Gastrocnemius medialis (tissue), 4 donors: Measurements from ENCODE around the gene OTOG. TPM values are rescaled to one million over a fixed set of nuclear protein-coding genes. Genes with fewer than 3 reads are reported as not detected.
A peak's percentile ranks its signal among the peaks of the same experiment; 100 is the strongest.

Experiments used
- ATAC-seq, 2 donors: fragments of 150-250 bp; one replicate each; pipeline ENCODE4 v1.9.1; 2016
- DNase-seq, 2 donors: peaks; one replicate each; pipeline ENCODE4 v3.0.0-alpha.2; 2019
- H3K27ac ChIP-seq, 4 donors: fragments of 200-600 bp; sonication (generic); 1 replicate in 1 of 4; 2 replicates in 3 of 4; pipeline ENCODE4 v1.5.1; 2016 to 2018; ENCODE audit warnings: mild to moderate bottlenecking in 2 of 4, moderate library complexity in 1 of 4
- H3K27me3 ChIP-seq, 3 donors: fragments of 200-600 bp; sonication (generic) in 2 of 3; 1 replicate in 1 of 3; 2 replicates in 2 of 3; pipeline versions ENCODE4 v1.5.1 to v1.6.0; 2016 to 2019; ENCODE audit warnings: mild to moderate bottlenecking in 1 of 3, moderate library complexity in 1 of 3
- H3K36me3 ChIP-seq, 2 donors: fragments of 200-600 bp; sonication (generic) in 1 of 2; one replicate each; pipeline ENCODE4 v1.5.1; 2017 to 2018
- H3K4me1 ChIP-seq, 2 donors: fragments of 200-600 bp; sonication (generic) in 1 of 2; one replicate each; pipeline ENCODE4 v1.5.1; 2016 to 2017; ENCODE audit warnings: mild to moderate bottlenecking in 2 of 2
- H3K4me3 ChIP-seq, 4 donors: fragments of 200-600 bp; sonication (generic) in 3 of 4; 1 replicate in 1 of 4; 2 replicates in 3 of 4; pipeline ENCODE4 v1.5.1; 2016 to 2019; ENCODE audit warnings: mild to moderate bottlenecking in 2 of 4
- H3K9me3 ChIP-seq, 3 donors: fragments of 200-600 bp; sonication (generic) in 2 of 3; 1 replicate in 1 of 3; 2 replicates in 2 of 3; pipeline ENCODE4 v1.5.1; 2016 to 2019
- POLR2A ChIP-seq, 2 donors: fragments of 450-650 bp; IDR thresholded peaks; one replicate each; pipeline ENCODE4 v1.6.1; 2017; ENCODE audit warnings: antibody characterized with exemption in 2 of 2, mild to moderate bottlenecking in 2 of 2, moderate library complexity in 2 of 2
- in situ Hi-C, 4 donors: fragments of 200-750 bp; cut with MboI; loops; one replicate each; pipeline versions ENCODE4 v1.15.0 to v1.8.0; 2017; ENCODE audit warnings: low sequenced_read_pairs in 4 of 4
- intact Hi-C: fragments of 100-400 bp; cut with DNase I; formaldehyde crosslinking; loops from one replicate; pipeline ENCODE4 v1.15.1; 2023; ENCODE audit warnings: low total_unique reads
- total RNA-seq, 4 donors: library from RNA; depleted of rRNA; stranded (reverse); fragments of >200 nt; gene quantifications; one replicate each; pipeline versions ENCODE4 v1.1.0 to v1.2.3, GENCODE V29; 2016
- TF ChIP-seq, protein P1 (sequence below), 5 experiments: fragments of 450-650 bp in 3 of 5; fragments of 200-600 bp in 2 of 5; sonication (generic) in 2 of 5; IDR thresholded peaks in 4 of 5; conservative IDR thresholded peaks in 1 of 5; 1 replicate in 4 of 5; 2 replicates in 1 of 5; pipeline ENCODE4 v1.5.1; 2016 to 2019; ENCODE audit warnings: antibody characterized with exemption in 5 of 5, mild to moderate bottlenecking in 3 of 5, moderate library complexity in 3 of 5

The OTOG gene
- total RNA-seq, 4 donors from 2014 or later: not detected

DNA sequence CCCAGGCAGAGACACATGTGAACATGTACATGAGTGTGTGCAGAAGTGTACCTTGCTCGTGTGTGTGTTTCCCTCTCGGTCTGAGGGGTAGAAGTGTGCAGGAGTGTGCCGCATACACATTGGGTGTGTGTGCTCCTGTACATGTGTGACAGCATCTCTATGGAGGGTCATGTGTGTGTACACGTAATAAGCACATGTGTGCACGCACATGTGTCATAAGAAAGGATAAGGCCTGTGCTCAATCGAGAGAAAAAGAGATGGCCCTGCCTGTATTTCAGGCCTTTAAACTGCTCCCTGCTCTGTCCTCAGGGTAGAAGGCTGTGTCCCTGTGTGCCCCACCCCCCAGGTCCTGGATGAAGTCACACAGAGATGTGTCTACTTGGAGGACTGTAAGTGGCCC, 61.8 kb downstream of the OTOG start:
- Histone ChIP-seq H3K9me3 (no peaks in the 10 kb centered on the region), H3K27ac (no peak overlapping the region), H3K4me3 (no peak overlapping the region), H3K36me3 (no peaks in the 10 kb centered on the region), H3K4me1 (peaks cover 0 to 8% of the 10 kb centered on the region in 2 donors), H3K27me3 (no peaks in the 10 kb centered on the region)
- DNase-seq (no peak), ATAC-seq (no peak)
- in situ Hi-C loops: no loop called here
- no peak for TF ChIP-seq POLR2A (IDR thresholded peaks at IDR 0.05)
- TF ChIP-seq, protein P1, sequence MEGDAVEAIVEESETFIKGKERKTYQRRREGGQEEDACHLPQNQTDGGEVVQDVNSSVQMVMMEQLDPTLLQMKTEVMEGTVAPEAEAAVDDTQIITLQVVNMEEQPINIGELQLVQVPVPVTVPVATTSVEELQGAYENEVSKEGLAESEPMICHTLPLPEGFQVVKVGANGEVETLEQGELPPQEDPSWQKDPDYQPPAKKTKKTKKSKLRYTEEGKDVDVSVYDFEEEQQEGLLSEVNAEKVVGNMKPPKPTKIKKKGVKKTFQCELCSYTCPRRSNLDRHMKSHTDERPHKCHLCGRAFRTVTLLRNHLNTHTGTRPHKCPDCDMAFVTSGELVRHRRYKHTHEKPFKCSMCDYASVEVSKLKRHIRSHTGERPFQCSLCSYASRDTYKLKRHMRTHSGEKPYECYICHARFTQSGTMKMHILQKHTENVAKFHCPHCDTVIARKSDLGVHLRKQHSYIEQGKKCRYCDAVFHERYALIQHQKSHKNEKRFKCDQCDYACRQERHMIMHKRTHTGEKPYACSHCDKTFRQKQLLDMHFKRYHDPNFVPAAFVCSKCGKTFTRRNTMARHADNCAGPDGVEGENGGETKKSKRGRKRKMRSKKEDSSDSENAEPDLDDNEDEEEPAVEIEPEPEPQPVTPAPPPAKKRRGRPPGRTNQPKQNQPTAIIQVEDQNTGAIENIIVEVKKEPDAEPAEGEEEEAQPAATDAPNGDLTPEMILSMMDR (IDR thresholded peaks at IDR 0.05 in 4 of 5, conservative IDR thresholded peaks at IDR 0.05 in 1 of 5): no peak
- intact Hi-C loops: loop anchor here (10.0 kb wide), 1 partner anchor 66 kb away; no protein-coding TSS in a partner anchor

DNA sequence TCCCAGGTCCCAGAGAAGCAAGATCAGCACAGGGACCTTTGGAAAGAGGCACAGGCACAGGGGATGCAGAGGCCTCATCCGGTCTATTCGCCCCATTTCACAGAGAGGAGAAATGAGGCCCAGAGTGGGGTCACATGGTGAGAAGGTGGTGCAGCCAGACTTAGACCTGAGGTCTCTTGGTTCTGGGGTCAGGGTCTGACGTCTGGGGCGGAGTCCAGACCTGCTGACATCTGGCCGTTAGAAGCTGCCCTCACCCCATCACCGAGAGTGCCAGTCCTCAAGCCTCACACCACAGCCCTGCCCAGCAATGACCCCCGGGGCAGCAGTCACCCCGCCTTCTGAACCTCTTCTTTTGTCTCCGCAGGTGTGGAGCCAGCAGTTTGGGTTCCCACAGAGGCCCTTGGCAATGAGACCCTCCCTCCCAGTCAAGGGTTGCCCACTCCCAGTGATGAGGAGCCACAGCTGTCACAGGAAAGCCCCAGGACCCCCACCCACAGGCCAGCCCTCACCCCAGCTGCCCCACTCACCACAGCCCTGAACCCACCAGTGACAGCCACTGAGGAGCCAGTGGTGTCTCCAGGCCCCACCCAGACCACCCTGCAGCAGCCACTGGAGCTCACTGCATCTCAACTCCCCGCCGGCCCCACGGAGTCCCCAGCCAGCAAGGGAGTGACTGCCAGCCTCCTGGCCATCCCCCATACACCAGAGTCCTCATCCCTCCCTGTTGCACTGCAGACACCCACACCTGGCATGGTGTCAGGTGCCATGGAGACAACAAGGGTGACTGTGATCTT, 62.4 kb downstream of the OTOG start:
- DNase-seq (no peak), ATAC-seq (no peak)
- Histone ChIP-seq H3K4me3 (no peak overlapping the region), H3K36me3 (no peaks in the 10 kb centered on the region), H3K27me3 (no peaks in the 10 kb centered on the region), H3K9me3 (no peaks in the 10 kb centered on the region), H3K4me1 (peaks cover 0 to 8% of the 10 kb centered on the region in 2 donors), H3K27ac (no peak overlapping the region)
- TF ChIP-seq POLR2A (IDR thresholded peaks at IDR 0.05): no peak
- TF ChIP-seq, protein P1 (IDR thresholded peaks at IDR 0.05 in 4 of 5, conservative IDR thresholded peaks at IDR 0.05 in 1 of 5): no peak
- in situ Hi-C loops (no loop called here), intact Hi-C loops (loop anchor here (10.0 kb wide), 1 partner anchor 65 kb away; no protein-coding TSS in a partner anchor)

DNA sequence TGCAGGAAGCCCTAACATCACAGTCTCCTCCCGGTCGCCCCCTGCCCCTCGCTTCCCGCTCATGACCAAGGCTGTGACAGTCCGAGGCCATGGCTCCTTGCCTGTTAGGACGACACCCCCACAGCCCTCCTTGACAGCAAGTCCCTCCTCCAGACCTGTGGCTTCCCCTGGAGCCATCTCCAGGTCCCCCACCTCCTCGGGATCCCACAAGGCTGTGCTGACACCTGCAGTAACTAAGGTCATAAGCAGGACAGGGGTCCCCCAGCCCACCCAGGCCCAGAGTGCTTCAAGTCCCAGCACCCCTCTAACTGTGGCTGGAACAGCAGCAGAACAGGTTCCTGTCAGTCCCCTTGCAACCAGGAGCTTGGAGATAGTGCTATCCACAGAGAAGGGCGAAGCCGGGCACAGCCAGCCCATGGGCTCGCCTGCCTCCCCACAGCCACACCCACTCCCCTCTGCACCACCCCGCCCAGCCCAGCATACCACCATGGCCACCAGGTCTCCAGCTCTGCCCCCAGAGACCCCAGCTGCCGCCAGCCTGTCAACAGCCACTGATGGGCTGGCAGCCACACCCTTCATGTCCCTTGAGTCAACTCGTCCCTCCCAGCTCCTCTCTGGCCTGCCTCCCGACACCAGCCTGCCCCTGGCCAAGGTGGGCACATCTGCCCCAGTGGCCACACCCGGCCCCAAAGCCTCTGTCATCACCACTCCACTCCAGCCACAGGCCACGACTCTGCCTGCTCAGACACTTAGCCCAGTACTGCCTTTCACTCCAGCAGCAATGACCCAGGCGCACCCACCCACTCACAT, 63.2 kb downstream of the OTOG start:
- ATAC-seq (no peak), DNase-seq (peak in 1 of 2 donors; percentile 12)
- in situ Hi-C loops (no loop called here), intact Hi-C loops (no loop called here)
- H3K36me3 ChIP-seq: no peaks in the 10 kb centered on the region
- no peaks in the 10 kb centered on the region for H3K9me3 ChIP-seq
- TF ChIP-seq POLR2A (IDR thresholded peaks at IDR 0.05): no peak
- TF ChIP-seq, protein P1 (IDR thresholded peaks at IDR 0.05 in 4 of 5, conservative IDR thresholded peaks at IDR 0.05 in 1 of 5): no peak
- H3K27ac ChIP-seq: no peak overlapping the region
- H3K27me3 ChIP-seq: no peaks in the 10 kb centered on the region
- peaks cover 0 to 8% of the 10 kb centered on the region in 2 donors for H3K4me1 ChIP-seq
- H3K4me3 ChIP-seq: no peak overlapping the region

DNA sequence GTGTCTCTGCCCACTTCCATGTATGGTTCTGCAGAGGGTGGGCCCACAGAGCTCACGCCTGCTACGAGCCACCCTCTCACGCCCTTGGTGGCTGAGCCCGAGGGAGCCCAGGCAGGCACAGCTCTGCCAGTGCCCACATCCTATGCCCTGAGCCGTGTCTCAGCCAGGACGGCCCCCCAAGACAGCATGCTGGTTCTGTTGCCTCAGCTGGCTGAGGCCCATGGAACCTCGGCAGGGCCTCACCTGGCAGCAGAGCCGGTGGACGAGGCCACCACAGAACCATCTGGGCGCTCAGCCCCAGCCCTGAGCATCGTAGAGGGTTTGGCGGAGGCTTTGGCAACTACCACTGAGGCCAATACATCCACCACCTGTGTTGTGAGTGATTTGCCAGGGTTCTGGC, 64.0 kb downstream of the OTOG start:
- Histone ChIP-seq H3K4me3 (no peak overlapping the region), H3K27me3 (no peaks in the 10 kb centered on the region), H3K4me1 (peaks cover 0 to 7% of the 10 kb centered on the region in 2 donors), H3K27ac (no peak overlapping the region), H3K9me3 (no peaks in the 10 kb centered on the region), H3K36me3 (no peaks in the 10 kb centered on the region)
- in situ Hi-C loops (no loop called here), intact Hi-C loops (no loop called here)
- DNase-seq (no peak), ATAC-seq (no peak)
- no peak for TF ChIP-seq POLR2A (IDR thresholded peaks at IDR 0.05)
- TF ChIP-seq, protein P1 (IDR thresholded peaks at IDR 0.05 in 4 of 5, conservative IDR thresholded peaks at IDR 0.05 in 1 of 5): no peak
